Naive thymus-derived CD4-positive, alpha-beta T cell (primary cell): Measurements from ENCODE around the gene MGLL. TPM values are rescaled to one million over a fixed set of nuclear protein-coding genes. Genes with fewer than 3 reads are reported as not detected.

ENCODE experiments used
- ATAC-seq: fragments of 150-1000 bp; cut with Tn5 transposase; 2 replicates; pipeline ENCODE4 v1.10.0; 2021; ENCODE audit warnings: mild to moderate bottlenecking, moderate library complexity
- CTCF ChIA-PET: fragments of 350-600 bp; sonication (Branson Sonifier 250); formaldehyde crosslinking; loops from one replicate; lab custom pipeline; 2021; ENCODE audit warnings: antibody characterized with exemption; lab: Charles Lee
- POLR2A ChIA-PET: fragments of 350-600 bp; sonication (Branson Sonifier 250); formaldehyde crosslinking; loops from one replicate; lab custom pipeline; 2021; ENCODE audit warnings: antibody characterized with exemption, inconsistent platforms; lab: Charles Lee
- DNase-seq, 9 donors: peaks; one replicate each; pipeline versions ENCODE4 v3.0.0 to v3.0.0-alpha.2; 2020 to 2022; ENCODE audit warnings: mixed read lengths in 1 of 9
- H3K27ac ChIP-seq: one replicate; pipeline ENCODE4 v1.7.0; 2013; ENCODE audit warnings: mild to moderate bottlenecking, low read depth, low read length, moderate library complexity
- H3K27me3 ChIP-seq, 2 donors: one replicate each; pipeline ENCODE4 v1.7.0; 2013; ENCODE audit warnings: low read length in 2 of 2, mild to moderate bottlenecking in 2 of 2, moderate library complexity in 2 of 2; ENCODE audit not compliant: control insufficient read depth in 2 of 2, insufficient read depth in 2 of 2
- H3K36me3 ChIP-seq, 3 experiments: 1 replicate in 2 of 3; 2 replicates in 1 of 3; pipeline ENCODE4 v1.7.0; 2013; ENCODE audit warnings: low read length in 3 of 3, mild to moderate bottlenecking in 3 of 3, moderate library complexity in 1 of 3; ENCODE audit not compliant: insufficient read depth in 3 of 3, control insufficient read depth in 2 of 3
- H3K4me1 ChIP-seq, 2 donors: one replicate each; pipeline ENCODE4 v1.7.0; 2013; ENCODE audit warnings: low read length in 2 of 2, mild to moderate bottlenecking in 2 of 2, moderate library complexity in 1 of 2; ENCODE audit not compliant: control insufficient read depth in 2 of 2, insufficient read depth in 2 of 2
- H3K4me3 ChIP-seq: 2 replicates; pipeline ENCODE4 v1.7.0; 2013; ENCODE audit warnings: mild to moderate bottlenecking, low read length
- H3K9me3 ChIP-seq, 3 experiments: 1 replicate in 2 of 3; 2 replicates in 1 of 3; pipeline ENCODE4 v1.7.0; 2013; ENCODE audit warnings: low read length in 3 of 3; ENCODE audit not compliant: control insufficient read depth in 2 of 3
- H3K27ac Mint-ChIP-seq, 9 donors: one replicate each; pipeline ENCODE4 v1.8.0; 2020 to 2022; ENCODE audit warnings: mixed read lengths in 9 of 9, mild to moderate bottlenecking in 8 of 9, moderate library complexity in 5 of 9, inconsistent platforms in 2 of 9
- H3K27me3 Mint-ChIP-seq, 5 donors: one replicate each; pipeline ENCODE4 v1.8.0; 2021 to 2022; ENCODE audit warnings: mixed read lengths in 5 of 5, mild to moderate bottlenecking in 1 of 5
- H3K36me3 Mint-ChIP-seq, 5 donors: one replicate each; pipeline ENCODE4 v1.8.0; 2020 to 2022; ENCODE audit warnings: mixed read lengths in 5 of 5, mild to moderate bottlenecking in 3 of 5, inconsistent platforms in 1 of 5
- H3K4me1 Mint-ChIP-seq, 7 donors: one replicate each; pipeline ENCODE4 v1.8.0; 2020 to 2022; ENCODE audit warnings: mixed read lengths in 7 of 7, mild to moderate bottlenecking in 3 of 7, inconsistent platforms in 1 of 7
- H3K4me3 Mint-ChIP-seq, 10 donors: one replicate each; pipeline ENCODE4 v1.8.0; 2020 to 2022; ENCODE audit warnings: mild to moderate bottlenecking in 10 of 10, mixed read lengths in 10 of 10, moderate library complexity in 6 of 10, inconsistent platforms in 2 of 10
- H3K9me3 Mint-ChIP-seq, 11 donors: one replicate each; pipeline ENCODE4 v1.8.0; 2020 to 2022; ENCODE audit warnings: mixed read lengths in 11 of 11, mild to moderate bottlenecking in 4 of 11, inconsistent platforms in 1 of 11, moderate library complexity in 1 of 11
- intact Hi-C, 2 donors: fragments of 100-400 bp; cut with micrococcal nuclease; formaldehyde crosslinking; loops; one replicate each; pipeline ENCODE4 v1.15.1; 2023
- polyA plus RNA-seq, 2 donors: library from polyadenylated mRNA; unstranded; fragments of 300-500 nt; fragmentation: Illumina TruSeq; gene quantifications; one replicate each; pipeline ENCODE4 v1.2.3, GENCODE V29; 2021
- total RNA-seq, 6 experiments: library from RNA in 5 of 6; stranded (reverse) in 5 of 6; gene quantifications; 1 replicate in 5 of 6; 2 replicates in 1 of 6; pipeline ENCODE4 v1.2.3 and lab custom pipeline; 2021 to 2026

Gene MGLL
- total and polyA plus RNA-seq, 7 experiments from 2014 or later, result 1.0 to 6.0 (median 2.1) TPM; not detected in 2

- no peaks in the 10 kb centered on the region for H3K27me3 ChIP-seq
- peaks cover 0 to 13% (median 9%) of the 10 kb centered on the region in 7 donors for H3K4me1 Mint-ChIP-seq
- peaks cover 37 to 77% (median 47%) of the 10 kb centered on the region in 5 donors for H3K27me3 Mint-ChIP-seq
- H3K36me3 ChIP-seq, result no peaks in the 10 kb centered on the region
- H3K4me3 Mint-ChIP-seq, result no peak overlapping the region
- peaks cover 0 to 20% (median 0%) of the 10 kb centered on the region in 5 donors for H3K36me3 Mint-ChIP-seq
- H3K4me3 ChIP-seq, result no peak overlapping the region
- H3K9me3 Mint-ChIP-seq, result peaks cover 6 to 49% (median 32%) of the 10 kb centered on the region in 11 donors
- CTCF ChIA-PET, result no interaction called here
- H3K27ac ChIP-seq, result no peak overlapping the region
- ATAC-seq, result no peak
- no peaks in the 10 kb centered on the region for H3K4me1 ChIP-seq
- H3K27ac Mint-ChIP-seq, result no peak overlapping the region
- DNase-seq, result no peak
- POLR2A ChIA-PET, result no interaction called here
- H3K9me3 ChIP-seq, result peaks cover 0 to 5% (median 0%) of the 10 kb centered on the region in 3 experiments
- intact Hi-C loops, result no loop called here
Measured at GRCh38 chr3:127827808-127828207, 5.5 kb upstream of the MGLL start.

GRCh38 chr3:127825756-127826155 lies 3.4 kb upstream of the MGLL start:
- CTCF ChIA-PET, result no interaction called here
- intact Hi-C loops, result no loop called here
- H3K27ac ChIP-seq, result no peak overlapping the region
- H3K36me3 ChIP-seq, result no peaks in the 10 kb centered on the region
- peaks cover 0 to 5% (median 0%) of the 10 kb centered on the region in 3 experiments for H3K9me3 ChIP-seq
- H3K4me3 Mint-ChIP-seq, result peak overlapping the region in 1 of 10 donors; percentile 15
- no peak overlapping the region for H3K4me3 ChIP-seq
- no peaks in the 10 kb centered on the region for H3K4me1 ChIP-seq
- H3K27ac Mint-ChIP-seq, result no peak overlapping the region
- ATAC-seq (no peak), DNase-seq (no peak)
- H3K27me3 Mint-ChIP-seq, result peaks cover 46 to 74% (median 52%) of the 10 kb centered on the region in 5 donors
- peaks cover 0 to 20% (median 0%) of the 10 kb centered on the region in 5 donors for H3K36me3 Mint-ChIP-seq
- peaks cover 0 to 25% (median 18%) of the 10 kb centered on the region in 7 donors for H3K4me1 Mint-ChIP-seq
- peaks cover 6 to 39% (median 26%) of the 10 kb centered on the region in 11 donors for H3K9me3 Mint-ChIP-seq
- POLR2A ChIA-PET, result interaction anchor here (0.6 kb wide), 1 partner anchor 1937 kb away, joined by 3 read pairs; no protein-coding TSS in a partner anchor
- no peaks in the 10 kb centered on the region for H3K27me3 ChIP-seq

GRCh38 chr3:127824151-127824825 lies 2.0 kb upstream of the MGLL start:
- Mint-ChIP-seq H3K36me3 (peaks cover 0 to 9% (median 0%) of the 10 kb centered on the region in 5 donors), H3K4me3 (peak overlapping the region in 7 of 10 donors; percentile 1 to 71 (median 56)), H3K27me3 (peaks cover 56 to 77% (median 63%) of the 10 kb centered on the region in 5 donors), H3K27ac (no peak overlapping the region), H3K9me3 (peaks cover 0 to 24% (median 14%) of the 10 kb centered on the region in 11 donors), H3K4me1 (peaks cover 0 to 25% (median 18%) of the 10 kb centered on the region in 7 donors)
- H3K27me3 ChIP-seq, result no peaks in the 10 kb centered on the region
- ATAC-seq, result no peak
- intact Hi-C loops, result no loop called here
- no peaks in the 10 kb centered on the region for H3K9me3 ChIP-seq
- POLR2A ChIA-PET, result no interaction called here
- H3K36me3 ChIP-seq, result no peaks in the 10 kb centered on the region
- H3K4me3 ChIP-seq, result no peak overlapping the region
- DNase-seq, result no peak
- H3K27ac ChIP-seq, result no peak overlapping the region
- H3K4me1 ChIP-seq, result no peaks in the 10 kb centered on the region
- CTCF ChIA-PET, result interaction anchor here (0.7 kb wide), 1 partner anchor 1120 kb away, joined by 3 read pairs; no protein-coding TSS in a partner anchor

- Mint-ChIP-seq H3K4me1 (peaks cover 0 to 25% (median 18%) of the 10 kb centered on the region in 7 donors), H3K4me3 (peak overlapping the region; percentile 4 to 71 (median 54)), H3K36me3 (peaks cover 0 to 4% (median 0%) of the 10 kb centered on the region in 5 donors), H3K27ac (no peak overlapping the region), H3K9me3 (peaks cover 0 to 15% (median 8%) of the 10 kb centered on the region in 11 donors), H3K27me3 (peaks cover 56 to 74% (median 63%) of the 10 kb centered on the region in 5 donors)
- H3K36me3 ChIP-seq, result no peaks in the 10 kb centered on the region
- CTCF ChIA-PET, result no interaction called here
- ATAC-seq (no peak), DNase-seq (no peak)
- H3K9me3 ChIP-seq, result no peaks in the 10 kb centered on the region
- no peaks in the 10 kb centered on the region for H3K4me1 ChIP-seq
- no peak overlapping the region for H3K27ac ChIP-seq
- no peak overlapping the region for H3K4me3 ChIP-seq
- intact Hi-C loops, result no loop called here
- no peaks in the 10 kb centered on the region for H3K27me3 ChIP-seq
- POLR2A ChIA-PET, result no interaction called here
Measured at GRCh38 chr3:127823426-127823857, 1.1 kb upstream of the MGLL start.

- Histone ChIP-seq H3K4me1 (no peaks in the 10 kb centered on the region), H3K27ac (no peak overlapping the region), H3K9me3 (no peaks in the 10 kb centered on the region), H3K4me3 (no peak overlapping the region), H3K27me3 (no peaks in the 10 kb centered on the region), H3K36me3 (no peaks in the 10 kb centered on the region)
- Mint-ChIP-seq H3K36me3 (peaks cover 0 to 1% (median 0%) of the 10 kb centered on the region in 5 donors), H3K27ac (peak overlapping the region in 1 of 9 donors; percentile 73), H3K4me3 (peak overlapping the region; percentile 32 to 88 (median 79)), H3K27me3 (peaks cover 56 to 72% (median 63%) of the 10 kb centered on the region in 5 donors), H3K4me1 (peaks cover 0 to 25% (median 18%) of the 10 kb centered on the region in 7 donors), H3K9me3 (peaks cover 0 to 10% (median 3%) of the 10 kb centered on the region in 11 donors)
- ATAC-seq (peak; percentile 74), DNase-seq (peak in 2 of 9 donors; percentile 14 to 37)
- ChIA-PET CTCF (no interaction called here), POLR2A (no interaction called here)
- intact Hi-C loops, result no loop called here
Measured at GRCh38 chr3:127822682-127823425, 539 bp upstream of the MGLL start.

GRCh38 chr3:127821394-127821793 lies 921 bp downstream of the MGLL start:
- Mint-ChIP-seq H3K36me3 (peaks cover 0 to 1% (median 0%) of the 10 kb centered on the region in 5 donors), H3K9me3 (peaks cover 0 to 1% (median 0%) of the 10 kb centered on the region in 11 donors), H3K27ac (no peak overlapping the region), H3K4me1 (peaks cover 0 to 25% (median 18%) of the 10 kb centered on the region in 7 donors), H3K4me3 (peak overlapping the region in 5 of 10 donors; percentile 25 to 85 (median 55)), H3K27me3 (peaks cover 59 to 73% (median 60%) of the 10 kb centered on the region in 5 donors)
- ChIA-PET CTCF (no interaction called here), POLR2A (no interaction called here)
- DNase-seq (no peak), ATAC-seq (peak; percentile 43)
- H3K4me3 ChIP-seq, result no peak overlapping the region
- no peaks in the 10 kb centered on the region for H3K9me3 ChIP-seq
- intact Hi-C loops, result no loop called here
- no peaks in the 10 kb centered on the region for H3K27me3 ChIP-seq
- H3K36me3 ChIP-seq, result no peaks in the 10 kb centered on the region
- no peaks in the 10 kb centered on the region for H3K4me1 ChIP-seq
- no peak overlapping the region for H3K27ac ChIP-seq
